BJ (cell line): ENCODE data around the gene SMARCA2. TPM values are rescaled to one million over a fixed set of nuclear protein-coding genes. Genes with fewer than 3 reads are reported as not detected.

Source experiments
- CTCF ChIA-PET: fragments of 350-600 bp; formaldehyde crosslinking; extraction: SDS; loops from one replicate; lab custom pipeline; 2021; ENCODE audit warnings: antibody characterized with exemption, inconsistent platforms; lab: Yijun Ruan, JAX
- POLR2A ChIA-PET: fragments of 300-600 bp; sonication (Branson Sonifier 250); formaldehyde crosslinking; extraction: SDS; loops from one replicate; lab custom pipeline; 2021; ENCODE audit warnings: antibody characterized with exemption; lab: Charles Lee
- DNase-seq: peaks from one replicate; pipeline ENCODE4 v3.0.0-alpha.2; 2011; ENCODE audit warnings: low read depth
- H3K27me3 ChIP-seq: 2 replicates; pipeline ENCODE4 v1.6.0; 2011; ENCODE audit warnings: low read length; ENCODE audit not compliant: control insufficient read depth, insufficient read depth
- H3K36me3 ChIP-seq: 2 replicates; pipeline ENCODE4 v1.5.1; 2011; ENCODE audit warnings: low read length; ENCODE audit not compliant: control insufficient read depth, insufficient read depth
- H3K4me3 ChIP-seq: 2 replicates; pipeline ENCODE4 v1.5.1; 2011; ENCODE audit warnings: low read depth, mild to moderate bottlenecking, control low read depth, low read length
- polyA plus RNA-seq: library from polyadenylated mRNA; depleted of rRNA; stranded (reverse); fragments of >200 nt; gene quantifications from 2 replicates; pipeline ENCODE4 v1.2.3, GENCODE V29; 2011
- TF ChIP-seq, protein P1 (sequence below): IDR thresholded peaks from 2 replicates; pipeline ENCODE4 v1.5.1; 2011; ENCODE audit warnings: low read depth, mild to moderate bottlenecking, control low read depth, inconsistent platforms, low read length, moderate library complexity; ENCODE audit not compliant: insufficient read depth

The SMARCA2 gene
- polyA plus RNA-seq, 1 experiment: 67.4 TPM

DNA sequence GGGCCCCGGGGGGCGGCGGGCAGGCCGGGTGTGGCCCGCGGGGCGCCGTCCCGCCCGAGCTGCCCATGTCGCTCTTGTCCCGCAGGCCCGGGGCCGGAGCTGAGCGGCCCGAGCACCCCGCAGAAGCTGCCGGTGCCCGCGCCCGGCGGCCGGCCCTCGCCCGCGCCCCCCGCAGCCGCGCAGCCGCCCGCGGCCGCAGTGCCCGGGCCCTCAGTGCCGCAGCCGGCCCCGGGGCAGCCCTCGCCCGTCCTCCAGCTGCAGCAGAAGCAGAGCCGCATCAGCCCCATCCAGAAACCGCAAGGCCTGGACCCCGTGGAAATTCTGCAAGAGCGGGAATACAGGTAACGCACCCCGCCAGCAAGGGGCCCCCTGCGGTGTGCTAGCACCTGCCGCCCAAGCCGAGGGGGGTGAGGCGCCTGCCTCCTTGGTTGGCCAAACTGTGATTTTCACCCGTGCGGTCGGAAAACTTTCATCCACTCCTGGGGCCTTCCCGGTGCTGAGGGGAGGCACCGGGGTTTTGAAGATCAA lies 32.1 kb downstream of the SMARCA2 start:
- DNase-seq: no peak
- no peak overlapping the region for H3K4me3 ChIP-seq
- ChIA-PET CTCF (no interaction called here), POLR2A (interaction anchor here (0.6 kb wide), 1 partner anchor 582 kb away, joined by 3 read pairs; no protein-coding TSS in a partner anchor)
- H3K27me3 ChIP-seq: no peaks in the 10 kb centered on the region
- H3K36me3 ChIP-seq: peaks cover 3% of the 10 kb centered on the region; the same call in 1 of the 2 replicates
- TF ChIP-seq, protein P1, sequence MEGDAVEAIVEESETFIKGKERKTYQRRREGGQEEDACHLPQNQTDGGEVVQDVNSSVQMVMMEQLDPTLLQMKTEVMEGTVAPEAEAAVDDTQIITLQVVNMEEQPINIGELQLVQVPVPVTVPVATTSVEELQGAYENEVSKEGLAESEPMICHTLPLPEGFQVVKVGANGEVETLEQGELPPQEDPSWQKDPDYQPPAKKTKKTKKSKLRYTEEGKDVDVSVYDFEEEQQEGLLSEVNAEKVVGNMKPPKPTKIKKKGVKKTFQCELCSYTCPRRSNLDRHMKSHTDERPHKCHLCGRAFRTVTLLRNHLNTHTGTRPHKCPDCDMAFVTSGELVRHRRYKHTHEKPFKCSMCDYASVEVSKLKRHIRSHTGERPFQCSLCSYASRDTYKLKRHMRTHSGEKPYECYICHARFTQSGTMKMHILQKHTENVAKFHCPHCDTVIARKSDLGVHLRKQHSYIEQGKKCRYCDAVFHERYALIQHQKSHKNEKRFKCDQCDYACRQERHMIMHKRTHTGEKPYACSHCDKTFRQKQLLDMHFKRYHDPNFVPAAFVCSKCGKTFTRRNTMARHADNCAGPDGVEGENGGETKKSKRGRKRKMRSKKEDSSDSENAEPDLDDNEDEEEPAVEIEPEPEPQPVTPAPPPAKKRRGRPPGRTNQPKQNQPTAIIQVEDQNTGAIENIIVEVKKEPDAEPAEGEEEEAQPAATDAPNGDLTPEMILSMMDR: no peak

DNA sequence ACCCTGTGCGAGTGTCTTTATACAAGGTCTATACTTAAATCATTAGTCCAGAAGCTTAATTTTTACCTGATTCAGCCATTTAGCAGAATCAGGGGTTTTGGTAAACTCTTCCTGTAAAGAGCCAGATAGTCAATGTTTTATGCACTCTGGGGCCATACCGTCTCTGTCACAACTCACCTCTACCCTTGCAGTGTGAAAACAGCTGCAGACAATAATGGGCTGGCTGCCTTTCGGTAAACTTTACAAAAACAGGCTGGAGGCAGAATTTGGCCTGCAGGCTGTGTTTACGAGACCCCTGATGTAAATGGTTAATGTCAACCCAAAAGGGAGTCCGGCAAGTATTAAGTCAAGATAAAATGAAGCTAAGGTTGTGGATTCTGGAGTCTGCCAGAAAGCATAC lies 32.8 kb downstream of the SMARCA2 start:
- Histone ChIP-seq H3K36me3 (peaks cover 3% of the 10 kb centered on the region; the same call in 1 of the 2 replicates), H3K4me3 (no peak overlapping the region), H3K27me3 (no peaks in the 10 kb centered on the region)
- DNase-seq: no peak
- TF ChIP-seq, protein P1: no peak
- ChIA-PET POLR2A (interaction anchor here (0.6 kb wide), 1 partner anchor 581 kb away, joined by 3 read pairs; no protein-coding TSS in a partner anchor), CTCF (interaction anchor here (0.8 to 1.4 kb wide), 3 partner anchors 13 to 106 kb away, joined by 3 read pairs; no protein-coding TSS in a partner anchor)

DNA sequence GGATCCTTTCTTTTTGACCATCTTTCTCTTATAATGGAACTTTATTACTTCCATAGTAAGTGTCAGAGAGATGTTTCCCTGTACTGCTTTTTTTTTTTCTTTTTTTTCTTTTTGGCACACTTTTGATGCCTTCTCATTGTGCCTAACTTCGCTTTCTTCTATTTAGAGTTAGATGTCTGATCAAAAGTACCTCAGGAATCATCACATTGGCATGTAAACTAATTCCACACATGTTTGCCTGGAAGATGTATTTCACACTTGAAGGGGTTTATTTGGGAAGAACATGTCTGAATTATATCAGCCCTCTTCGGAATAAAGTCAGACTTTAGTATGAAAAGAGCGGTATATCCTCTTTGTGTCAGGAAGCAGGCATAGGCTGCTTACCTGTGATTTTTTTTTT lies 35.1 kb downstream of the SMARCA2 start:
- POLR2A ChIA-PET: no interaction called here
- DNase-seq: no peak
- Histone ChIP-seq H3K4me3 (no peak overlapping the region), H3K36me3 (peaks cover 3% of the 10 kb centered on the region; the same call in 1 of the 2 replicates), H3K27me3 (no peaks in the 10 kb centered on the region)
- CTCF ChIA-PET: no interaction called here
- TF ChIP-seq, protein P1: no peak

DNA sequence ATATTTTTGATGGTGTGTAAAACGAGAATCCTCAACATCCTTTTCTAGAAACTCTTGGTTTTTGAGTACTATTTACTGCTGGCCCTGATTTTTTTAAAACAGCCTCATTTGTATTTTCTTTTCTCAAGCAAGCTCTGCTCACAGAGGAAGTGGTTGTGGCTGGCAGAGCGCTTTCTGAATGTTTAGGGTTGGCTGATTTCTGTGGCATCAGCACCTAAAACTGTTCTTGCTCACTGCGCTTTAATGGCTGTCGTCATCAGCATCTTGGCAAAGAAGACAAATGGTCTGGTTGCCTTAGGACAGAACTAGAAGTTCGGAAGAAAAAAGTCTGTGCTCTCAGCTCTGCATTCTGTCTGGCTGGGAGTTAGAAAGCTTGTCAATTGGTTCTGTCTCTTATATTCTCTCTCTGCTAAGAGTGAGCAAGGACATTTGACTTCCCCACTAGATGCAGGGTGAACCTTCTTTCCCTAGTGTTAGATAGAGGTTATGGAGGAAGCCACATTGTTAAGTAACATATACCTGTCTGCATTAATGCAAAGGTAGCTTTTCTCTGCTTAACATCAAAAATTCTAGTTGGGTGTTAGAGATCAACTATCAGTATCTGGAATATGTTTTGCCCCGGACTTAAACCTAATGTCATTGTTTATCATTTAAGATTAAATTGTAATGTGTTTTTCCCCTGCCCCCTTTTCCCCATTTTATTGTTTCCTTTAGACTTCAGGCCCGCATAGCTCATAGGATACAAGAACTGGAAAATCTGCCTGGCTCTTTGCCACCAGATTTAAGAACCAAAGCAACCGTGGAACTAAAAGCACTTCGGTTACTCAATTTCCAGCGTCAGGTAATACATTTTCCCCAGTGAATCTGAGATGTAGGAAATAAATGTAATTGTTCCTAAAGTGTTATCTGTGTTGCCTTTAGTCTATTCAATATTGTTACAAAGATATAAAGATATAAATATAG lies 39.0 kb downstream of the SMARCA2 start:
- CTCF ChIA-PET: interaction anchor here (0.8 to 1.5 kb wide), 2 partner anchors 26 to 31 kb away, joined by 3 to 4 read pairs; no protein-coding TSS in a partner anchor
- Histone ChIP-seq H3K27me3 (no peaks in the 10 kb centered on the region), H3K4me3 (no peak overlapping the region), H3K36me3 (peaks cover 5% of the 10 kb centered on the region)
- DNase-seq: peak; percentile 43
- POLR2A ChIA-PET: no interaction called here
- TF ChIP-seq, protein P1: no peak

DNA sequence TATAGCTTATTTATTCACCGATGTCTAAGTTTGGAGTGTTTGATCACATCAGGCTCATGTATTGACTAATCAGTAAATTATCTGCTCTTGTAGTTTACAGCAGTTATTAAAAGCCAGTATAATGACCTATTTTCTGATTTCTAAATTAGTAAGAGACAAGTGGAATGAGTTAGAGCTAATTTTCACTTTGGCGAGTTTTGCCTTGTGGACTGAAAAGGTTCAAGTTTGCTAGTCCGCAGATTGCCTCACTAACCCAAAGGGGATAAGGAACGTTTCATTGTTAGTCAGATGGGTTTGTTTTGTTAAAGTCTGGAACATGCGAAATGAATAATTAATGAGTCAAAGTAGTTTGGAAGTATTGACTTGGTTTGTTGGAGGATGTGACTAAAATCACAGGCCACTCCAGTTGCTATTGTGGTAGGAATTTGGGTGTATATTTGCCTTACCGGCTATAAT lies 40.1 kb downstream of the SMARCA2 start:
- TF ChIP-seq, protein P1: no peak
- ChIA-PET POLR2A (no interaction called here), CTCF (interaction anchor here (0.8 to 1.5 kb wide), 2 partner anchors 27 to 30 kb away, joined by 3 to 4 read pairs; no protein-coding TSS in a partner anchor)
- DNase-seq: no peak
- Histone ChIP-seq H3K4me3 (no peak overlapping the region), H3K27me3 (no peaks in the 10 kb centered on the region), H3K36me3 (peaks cover 5% of the 10 kb centered on the region)
